HEK293 (cell line): ENCODE results near the gene PREX1.

ENCODE experiments used
- CTCF ChIA-PET: fragments of 350-600 bp; formaldehyde crosslinking; extraction: SDS; loops from one replicate; lab custom pipeline; 2021; ENCODE audit warnings: antibody characterized with exemption; lab: Yijun Ruan, JAX
- POLR2A ChIA-PET: fragments of 300-600 bp; formaldehyde crosslinking; extraction: SDS; loops from one replicate; lab custom pipeline; 2020; ENCODE audit warnings: antibody characterized with exemption, inconsistent platforms; lab: Yijun Ruan, JAX
- H3K27ac ChIP-seq: fragments of 200-500 bp; sonication (Bioruptor generic); 2 replicates; pipeline ENCODE4 v1.5.1; 2014; ENCODE audit warnings: low read depth, low read length, control low read depth, inconsistent platforms; ENCODE audit errors: extremely low read depth
- H3K36me3 ChIP-seq, 2 experiments: fragments of 200-500 bp in 1 of 2; sonication (Bioruptor generic) in 1 of 2; 1 replicate in 1 of 2; 2 replicates in 1 of 2; pipeline ENCODE4 v1.5.1; 2014 to 2017; ENCODE audit warnings: inconsistent platforms in 2 of 2, low read length in 2 of 2; ENCODE audit not compliant: control insufficient read depth in 2 of 2, insufficient read depth in 1 of 2
- H3K4me1 ChIP-seq: fragments of 200-500 bp; sonication (Bioruptor generic); 2 replicates; pipeline ENCODE4 v1.5.1; 2014; ENCODE audit warnings: mild to moderate bottlenecking, low read length, inconsistent platforms; ENCODE audit not compliant: control insufficient read depth, insufficient read depth
- H3K4me3 ChIP-seq: 2 replicates; pipeline ENCODE4 v1.5.1; 2011; ENCODE audit warnings: low read depth, mild to moderate bottlenecking, control low read depth, low read length, moderate library complexity
- H3K9me3 ChIP-seq: fragments of 200-500 bp; sonication (Bioruptor generic); 2 replicates; pipeline ENCODE4 v1.5.1; 2014; ENCODE audit warnings: low read depth, low read length, inconsistent platforms; ENCODE audit not compliant: control insufficient read depth, insufficient read depth
- ATF2 ChIP-seq: fragments of 450-650 bp; formaldehyde crosslinking; IDR thresholded peaks from 2 replicates; pipeline ENCODE4 v1.5.1; 2016; ENCODE audit warnings: missing biosample characterization, missing genetic modification characterization, low read depth
- GLIS1 ChIP-seq: fragments of 450-650 bp; formaldehyde crosslinking; IDR thresholded peaks from 2 replicates; pipeline ENCODE4 v1.5.1; 2016; ENCODE audit warnings: missing biosample characterization, missing genetic modification characterization
- KLF16 ChIP-seq: fragments of 450-650 bp; formaldehyde crosslinking; IDR thresholded peaks from 2 replicates; pipeline ENCODE4 v1.5.1; 2017; ENCODE audit warnings: missing biosample characterization, missing genetic modification characterization
- SCRT1 ChIP-seq: fragments of 450-650 bp; formaldehyde crosslinking; IDR thresholded peaks from 2 replicates; pipeline ENCODE4 v1.5.1; 2016; ENCODE audit warnings: missing biosample characterization, missing genetic modification characterization, borderline replicate concordance
- SP3 ChIP-seq: fragments of 450-650 bp; formaldehyde crosslinking; IDR thresholded peaks from 2 replicates; pipeline ENCODE4 v1.5.1; 2016; ENCODE audit warnings: missing biosample characterization, missing genetic modification characterization
- ZBTB1 ChIP-seq: fragments of 450-650 bp; formaldehyde crosslinking; IDR thresholded peaks from 2 replicates; pipeline ENCODE4 v1.5.1; 2016; ENCODE audit warnings: missing biosample characterization, missing genetic modification characterization
- ZBTB49 ChIP-seq: fragments of 450-650 bp; formaldehyde crosslinking; IDR thresholded peaks from 2 replicates; pipeline ENCODE4 v1.5.1; 2016; ENCODE audit warnings: missing biosample characterization, missing genetic modification characterization, low read depth
- ZEB2 ChIP-seq: fragments of 450-650 bp; formaldehyde crosslinking; IDR thresholded peaks from 2 replicates; pipeline ENCODE4 v1.5.1; 2016; ENCODE audit warnings: missing biosample characterization, missing genetic modification characterization
- ZNF10 ChIP-seq: fragments of 450-650 bp; formaldehyde crosslinking; IDR thresholded peaks from 2 replicates; pipeline ENCODE4 v1.5.1; 2017; ENCODE audit warnings: missing biosample characterization, missing genetic modification characterization
- ZNF2 ChIP-seq: fragments of 450-650 bp; formaldehyde crosslinking; IDR thresholded peaks from 2 replicates; pipeline ENCODE4 v1.5.1; 2016; ENCODE audit warnings: missing biosample characterization, missing genetic modification characterization
- ZNF266 ChIP-seq: fragments of 450-650 bp; formaldehyde crosslinking; IDR thresholded peaks from 2 replicates; pipeline ENCODE4 v1.5.1; 2016; ENCODE audit warnings: missing biosample characterization, missing genetic modification characterization, low read depth
- ZNF354C ChIP-seq: fragments of 450-650 bp; formaldehyde crosslinking; IDR thresholded peaks from 2 replicates; pipeline ENCODE4 v1.5.1; 2016; ENCODE audit warnings: missing biosample characterization, missing genetic modification characterization, low read depth, borderline replicate concordance
- ZNF366 ChIP-seq: fragments of 450-650 bp; formaldehyde crosslinking; conservative IDR thresholded peaks from 2 replicates; pipeline ENCODE4 v1.5.1; 2016; ENCODE audit warnings: missing biosample characterization, missing genetic modification characterization
- ZNF394 ChIP-seq: fragments of 450-650 bp; formaldehyde crosslinking; IDR thresholded peaks from 2 replicates; pipeline ENCODE4 v1.5.1; 2016; ENCODE audit warnings: missing biosample characterization, missing genetic modification characterization, mild to moderate bottlenecking, moderate library complexity, borderline replicate concordance
- ZNF398 ChIP-seq: fragments of 450-650 bp; formaldehyde crosslinking; IDR thresholded peaks from 2 replicates; pipeline ENCODE4 v1.5.1; 2017; ENCODE audit warnings: missing biosample characterization, missing genetic modification characterization
- ZNF433 ChIP-seq: fragments of 450-650 bp; formaldehyde crosslinking; IDR thresholded peaks from 2 replicates; pipeline ENCODE4 v1.5.1; 2016; ENCODE audit warnings: missing biosample characterization, missing genetic modification characterization, low read depth
- ZNF548 ChIP-seq: fragments of 450-650 bp; formaldehyde crosslinking; IDR thresholded peaks from 2 replicates; pipeline ENCODE4 v1.5.1; 2016; ENCODE audit warnings: missing biosample characterization, missing genetic modification characterization
- ZNF654 ChIP-seq: fragments of 450-650 bp; formaldehyde crosslinking; IDR thresholded peaks from 2 replicates; pipeline ENCODE4 v1.5.1; 2016; ENCODE audit warnings: low read depth, missing biosample characterization, missing genetic modification characterization
- ZNF747 ChIP-seq: fragments of 450-650 bp; formaldehyde crosslinking; IDR thresholded peaks from 2 replicates; pipeline ENCODE4 v1.5.1; 2016; ENCODE audit warnings: missing biosample characterization, missing genetic modification characterization
- ZNF777 ChIP-seq: fragments of 450-650 bp; formaldehyde crosslinking; IDR thresholded peaks from 2 replicates; pipeline ENCODE4 v1.5.1; 2017; ENCODE audit warnings: missing biosample characterization, missing genetic modification characterization, borderline replicate concordance
- ZNF785 ChIP-seq: fragments of 450-650 bp; formaldehyde crosslinking; IDR thresholded peaks from 2 replicates; pipeline ENCODE4 v1.5.1; 2016; ENCODE audit warnings: missing biosample characterization, missing genetic modification characterization
- ZNF830 ChIP-seq: fragments of 450-650 bp; IDR thresholded peaks from 2 replicates; pipeline ENCODE4 v1.5.0; 2018; ENCODE audit warnings: missing biosample characterization, missing genetic modification characterization, low read depth, mild to moderate bottlenecking, moderate library complexity
- ZSCAN30 ChIP-seq: fragments of 450-650 bp; IDR thresholded peaks from 2 replicates; pipeline ENCODE4 v1.5.1; 2018; ENCODE audit warnings: missing biosample characterization, mild to moderate bottlenecking, missing genetic modification characterization, moderate library complexity
- TF ChIP-seq, protein P1 (sequence below): fragments of 450-650 bp; formaldehyde crosslinking; IDR thresholded peaks from 2 replicates; pipeline ENCODE4 v1.5.1; 2016; ENCODE audit warnings: missing biosample characterization, missing genetic modification characterization

Gene PREX1

DNA sequence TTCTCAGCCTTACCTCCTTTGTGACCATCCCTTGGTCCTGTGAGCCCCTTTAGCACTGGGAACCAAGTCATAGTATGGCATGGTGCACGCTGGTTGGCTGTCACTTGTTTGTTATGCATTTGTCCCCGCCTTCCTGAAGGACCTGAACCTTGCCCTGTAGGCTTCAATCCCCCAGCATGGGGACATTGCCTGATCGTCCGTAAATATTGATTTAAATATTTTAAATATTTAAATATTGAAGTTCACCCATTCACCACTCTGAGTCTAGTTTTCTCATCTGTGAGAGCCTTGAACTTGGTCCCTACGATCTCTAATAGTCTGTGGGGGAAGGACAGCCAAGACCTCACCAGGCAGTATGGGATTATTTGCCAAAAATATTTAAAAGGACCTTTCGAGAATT, 23.8 kb upstream of the PREX1 start:
- POLR2A ChIA-PET, result no interaction called here
- Histone ChIP-seq H3K36me3 (no peaks in the 10 kb centered on the region), H3K27ac (no peak overlapping the region), H3K9me3 (no peaks in the 10 kb centered on the region), H3K4me3 (no peak overlapping the region), H3K4me1 (no peaks in the 10 kb centered on the region)
- TF ChIP-seq ZNF394 (tag by site-specific recombination) (no peak), ZBTB49 (tag by site-specific recombination) (no peak), ZEB2 (no peak), ZNF785 (tag by site-specific recombination) (no peak), ZNF354C (no peak), ZNF2 (no peak), ZNF10 (tag by site-specific recombination) (no peak), ZNF548 (no peak)
- CTCF ChIA-PET, result no interaction called here

DNA sequence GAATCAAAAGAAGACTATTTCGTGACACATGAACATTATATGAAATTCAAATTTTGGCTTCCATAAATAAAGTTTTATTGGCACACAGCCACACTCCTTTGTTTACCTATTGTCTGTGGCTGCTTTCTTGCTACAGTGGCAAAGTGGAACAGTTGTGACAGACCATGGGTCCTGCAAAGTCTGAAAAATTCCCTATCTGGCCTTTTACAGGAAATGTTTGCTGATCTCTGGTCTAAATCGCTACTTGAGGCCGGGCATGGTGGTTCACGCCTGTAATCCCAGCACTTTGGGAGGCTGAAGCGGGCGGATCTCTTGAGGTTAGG, 23.1 kb upstream of the PREX1 start:
- TF ChIP-seq ZNF830 (tag by site-specific recombination) (no peak), SP3 (tag by site-specific recombination) (no peak), ZNF548 (no peak), SCRT1 (tag by site-specific recombination) (no peak), GLIS1 (tag by site-specific recombination) (no peak), ZSCAN30 (tag by site-specific recombination) (no peak), KLF16 (no peak), ZBTB1 (no peak), ATF2 (tag by site-specific recombination) (no peak), ZNF266 (tag by site-specific recombination) (no peak), ZNF398 (no peak), ZNF777 (tag by site-specific recombination) (no peak), ZNF433 (tag by site-specific recombination) (no peak), ZNF747 (no peak), ZNF366 (tag by site-specific recombination) (no peak), ZNF654 (tag by site-specific recombination) (no peak)
- TF ChIP-seq, protein P1, sequence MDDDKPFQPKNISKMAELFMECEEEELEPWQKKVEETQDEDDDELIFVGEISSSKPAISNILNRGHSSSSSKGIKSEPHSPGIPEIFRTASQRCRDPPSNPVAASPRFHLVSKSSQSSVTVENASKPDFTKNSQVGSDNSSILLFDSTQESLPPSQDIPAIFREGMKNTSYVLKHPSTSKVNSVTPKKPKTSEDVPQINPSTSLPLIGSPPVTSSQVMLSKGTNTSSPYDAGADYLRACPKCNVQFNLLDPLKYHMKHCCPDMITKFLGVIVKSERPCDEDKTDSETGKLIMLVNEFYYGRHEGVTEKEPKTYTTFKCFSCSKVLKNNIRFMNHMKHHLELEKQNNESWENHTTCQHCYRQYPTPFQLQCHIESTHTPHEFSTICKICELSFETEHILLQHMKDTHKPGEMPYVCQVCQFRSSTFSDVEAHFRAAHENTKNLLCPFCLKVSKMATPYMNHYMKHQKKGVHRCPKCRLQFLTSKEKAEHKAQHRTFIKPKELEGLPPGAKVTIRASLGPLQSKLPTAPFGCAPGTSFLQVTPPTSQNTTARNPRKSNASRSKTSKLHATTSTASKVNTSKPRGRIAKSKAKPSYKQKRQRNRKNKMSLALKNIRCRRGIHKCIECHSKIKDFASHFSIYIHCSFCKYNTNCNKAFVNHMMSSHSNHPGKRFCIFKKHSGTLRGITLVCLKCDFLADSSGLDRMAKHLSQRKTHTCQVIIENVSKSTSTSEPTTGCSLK (tag by site-specific recombination), result no peak
- TF ChIP-seq, all 188 proteins: peak for 0
- Histone ChIP-seq H3K27ac (no peak overlapping the region), H3K4me1 (no peaks in the 10 kb centered on the region), H3K36me3 (no peaks in the 10 kb centered on the region), H3K9me3 (no peaks in the 10 kb centered on the region), H3K4me3 (no peak overlapping the region)
- POLR2A ChIA-PET, result no interaction called here
- CTCF ChIA-PET, result interaction anchor here (0.5 to 0.7 kb wide), 2 partner anchors 50 to 230 kb away, joined by 3 read pairs; no protein-coding TSS in a partner anchor
